ENCODE results near the gene FRMPD4. TPM values are rescaled to one million over a fixed set of nuclear protein-coding genes. Genes with fewer than 3 reads are reported as not detected.

Gene FRMPD4
- total and polyA plus RNA-seq, 2 experiments from 2014 or later: 0.19 to 0.80 TPM

DNA sequence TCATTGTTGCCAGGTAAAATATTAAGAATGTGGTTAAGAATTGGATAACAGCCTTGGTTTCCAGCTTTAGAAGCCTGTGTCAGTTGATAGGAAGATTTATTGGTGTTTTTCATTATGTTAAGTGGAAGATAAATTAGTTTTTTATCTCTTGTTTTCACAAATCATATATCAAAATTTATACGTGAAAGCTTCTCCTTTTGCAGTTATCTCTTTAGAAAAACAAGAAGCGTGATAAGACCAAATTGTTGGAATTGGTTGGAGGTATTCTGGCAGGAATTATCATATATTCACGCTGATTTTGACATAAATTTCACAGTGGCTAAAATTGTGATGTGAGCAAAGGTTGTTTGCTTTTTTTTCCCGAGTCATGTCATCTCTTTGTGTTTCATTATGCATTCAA is 90.6 kb downstream of the FRMPD4 start:
- no peaks in the 10 kb centered on the region for H3K27me3 ChIP-seq (ENCODE audit: insufficient read depth)

More for the DNA sequence above, 90.6 kb downstream of the FRMPD4 start:
- Mint-ChIP-seq H3K4me1 (no peaks in the 10 kb centered on the region), H3K36me3 (ENCODE audit: low read depth) (no peaks in the 10 kb centered on the region), H3K9me3 (no peaks in the 10 kb centered on the region), H3K4me3 (no peak overlapping the region), H3K27ac (no peak overlapping the region), H3K27me3 (ENCODE audit: insufficient read depth, low read depth, poor library complexity) (no peaks in the 10 kb centered on the region)
- no peak for DNase-seq (ENCODE audit: low spot score)
- Histone ChIP-seq H2AFZ (no peak overlapping the region), H3K4me1 (ENCODE audit: insufficient read depth) (no peaks in the 10 kb centered on the region), H3K36me3 (ENCODE audit: insufficient read depth) (no peaks in the 10 kb centered on the region), H3K79me2 (replicated peaks; ENCODE audit: insufficient read depth) (no peaks in the 10 kb centered on the region), H4K20me1 (replicated peaks; ENCODE audit: insufficient read depth) (no peaks in the 10 kb centered on the region), H3K4me3 (no peak overlapping the region), H3F3A (replicated peaks; ENCODE audit: low read depth) (no peaks in the 10 kb centered on the region), H3K4me2 (no peak overlapping the region), H3K9me2 (ENCODE audit: insufficient read depth) (no peaks in the 10 kb centered on the region), H3K27ac (ENCODE audit: low read depth) (no peak overlapping the region)
- no peak for ATAC-seq
- TF ChIP-seq ZNF462 (CRISPR knock-in tag; IDR thresholded peaks at IDR 0.05): no peak
- no peak for TF ChIP-seq EZH2 (IDR thresholded peaks at IDR 0.05; ENCODE audit: low read depth, unreplicated experiment)
- no peak for TF ChIP-seq REST (IDR thresholded peaks at IDR 0.05; ENCODE audit: unreplicated experiment)
- TF ChIP-seq ZNF114 (CRISPR knock-in tag; IDR thresholded peaks at IDR 0.05): no peak
- no peak for TF ChIP-seq NANOG (IDR thresholded peaks at IDR 0.05; ENCODE audit: borderline replicate concordance)
- no peak for TF ChIP-seq ETS1 (IDR thresholded peaks at IDR 0.05)
- TF ChIP-seq CREB1 (CRISPR knock-in tag; IDR thresholded peaks at IDR 0.05; ENCODE audit: low read depth): no peak
- no peak for TF ChIP-seq EZH2phosphoT487 (IDR thresholded peaks at IDR 0.05; ENCODE audit: unreplicated experiment)
- no peak for TF ChIP-seq POLR2AphosphoS5 (IDR thresholded peaks at IDR 0.05; ENCODE audit: low read depth)
- no peak for TF ChIP-seq CTCF (conservative IDR thresholded peaks at IDR 0.05; ENCODE audit: low read depth in 2 of 2)
- no peak for TF ChIP-seq ZNF331 (CRISPR knock-in tag; IDR thresholded peaks at IDR 0.05; ENCODE audit: low read depth)
- TF ChIP-seq JUNB (IDR thresholded peaks at IDR 0.05; ENCODE audit: unreplicated experiment): no peak

Measured in GM23338 (cell line).